Heart left ventricle (tissue), 13 donors: ENCODE results near the gene HCK.

ENCODE experiments used
- CTCF ChIP-seq, 12 donors: fragments of 200-600 bp; sonication (generic) in 4 of 12; IDR thresholded peaks; one replicate each; pipeline versions ENCODE4 v1.5.0 to v1.8.0; 2018 to 2022; ENCODE audit warnings: antibody characterized with exemption in 12 of 12, mild to moderate bottlenecking in 5 of 12
- POLR2A ChIP-seq, 2 donors: fragments of 450-650 bp; IDR thresholded peaks; one replicate each; pipeline ENCODE4 v1.6.1; 2017; ENCODE audit warnings: antibody characterized with exemption in 2 of 2, mild to moderate bottlenecking in 2 of 2, moderate library complexity in 2 of 2
- donor health status: ischemic (EF 13 %, LVEDD 7.1; RV severe dilation, severe dysfunction).
- donor health status: DM: no; HTN: yes; CAD: no.
- donor health status: DM: no; HTN: no; CAD: no.
- donor health status: ischemic (EF 25% LVEDD 6.9; RV normal size, moderate dysfunction).
- donor health status: ischemic (EF 25% LVEDD 5.7; RV mildly dilated, moderate dysfunction).
- donor health status: ischemic (EF 35%, LVEDD 5.7; RV mildly dilated, moderate dysfunction).
- donor health status: nonischemic (EF 11% LVEDD 7.7; RV severe dilation, severe dysfunction).
- donor health status: DM: yes; HTN: yes; CAD: no.
- donor health status: PGD.
- donor health status: ischemic (EF 29% LVEDD 5.4; RV normal size, mild dysfunction).
- donor health status: nonischemic (EF 23%, LVEDD 6.1; RV moderate dilation, normal function).

GRCh38 chr20:32149566-32150170 is 97.6 kb downstream of the HCK start:
- no peak for TF ChIP-seq CTCF (IDR thresholded peaks at IDR 0.05)
- no peak for TF ChIP-seq POLR2A (IDR thresholded peaks at IDR 0.05)
